ENCODE measurements around the gene TIMM50. TPM values are rescaled to one million over a fixed set of nuclear protein-coding genes. Genes with fewer than 3 reads are reported as not detected.
A peak's percentile ranks its signal among the peaks of the same experiment; 100 is the strongest.

Gene TIMM50
- total RNA-seq, 4 donors from 2014 or later = 34.0 to 63.2 (median 51.5) TPM

DNA sequence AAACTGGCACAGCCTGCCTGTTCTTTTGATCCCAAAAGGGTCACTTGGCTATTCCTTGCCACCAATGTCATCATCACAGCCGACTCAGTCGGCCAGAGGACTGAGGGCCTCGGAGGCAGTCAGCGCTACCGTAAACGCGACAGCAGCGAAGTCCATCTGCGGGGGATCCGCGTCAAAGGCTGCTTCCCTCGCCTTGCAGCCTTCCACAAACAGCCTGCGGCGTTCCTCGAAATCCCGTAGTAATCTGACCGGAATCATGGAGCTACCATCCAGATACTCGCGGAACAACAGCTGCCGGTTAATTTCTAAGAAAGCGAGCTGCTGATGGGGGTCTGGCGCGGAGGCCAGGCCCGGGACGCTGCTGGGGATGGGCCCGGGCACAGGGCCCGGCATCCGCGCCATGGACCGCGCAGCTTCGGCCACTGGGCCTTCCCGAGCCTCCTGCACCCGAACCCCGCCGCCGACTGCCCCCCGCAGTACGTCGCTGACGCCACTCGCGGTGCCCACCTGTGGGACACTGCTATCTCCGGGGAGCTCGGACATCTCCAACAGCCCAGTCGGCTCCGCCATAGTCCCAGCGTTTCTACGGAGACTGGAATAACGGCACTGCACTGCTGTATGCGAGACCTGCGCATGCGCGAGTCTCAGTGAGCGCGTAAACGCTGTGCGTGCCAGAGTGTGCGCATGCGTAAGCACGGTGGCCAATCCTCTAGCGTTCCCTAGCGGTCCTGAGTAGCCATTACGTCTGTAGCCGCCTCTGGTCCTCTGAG is 51.8 kb downstream of the TIMM50 start, which contains the start of gene EID2B:
TSS of gene EID2B (minus strand) at position 620 of the 770 bp plus-strand sequence. CDS start at position 570, 50 bp downstream.
- peak within 1 kb of the TSS; percentile 42 to 86 (median 60) for H3K4me3 ChIP-seq
- TF ChIP-seq POLR2A (IDR thresholded peaks at IDR 0.05) (peak in 2 of 4 donors; percentile 52 to 64), CTCF (IDR thresholded peaks at IDR 0.05) (peak; percentile 94 to 100 (median 98))
- 0 to 1% methylated on average over 25 to 27 of the region's 65 CpGs for WGBS, 2 donors
- no peaks in the 10 kb centered on the region for H3K27me3 ChIP-seq
- no peaks in the 10 kb centered on the region for H3K9me3 ChIP-seq
- intact Hi-C loops (cut with DNase I) = loop anchor here (10.0 kb wide), 2 partner anchors 58 to 98 kb away; partner anchors contain the start of gene RPS16
- DNase-seq = peak; percentile 61
- H3K36me3 ChIP-seq = no peaks in the 10 kb centered on the region
- H3K27ac ChIP-seq = peak within 1 kb of the TSS; percentile 50 to 90 (median 76)
- peaks cover 5 to 28% (median 12%) of the 10 kb centered on the region in 3 donors for H3K4me1 ChIP-seq

- H3K9me3 ChIP-seq = no peaks in the 10 kb centered on the region
- no peak overlapping the region for H3K27ac ChIP-seq
- intact Hi-C loops (cut with DNase I) = loop anchor here (10.0 kb wide), 2 partner anchors 58 to 98 kb away; partner anchors contain the start of gene RPS16
- 10 to 22% methylated on average over 11 to 12 of the region's 12 CpGs for WGBS, 2 donors
- no peaks in the 10 kb centered on the region for H3K27me3 ChIP-seq
- TF ChIP-seq POLR2A (IDR thresholded peaks at IDR 0.05) (no peak), CTCF (IDR thresholded peaks at IDR 0.05) (no peak)
- no peak for DNase-seq
- H3K36me3 ChIP-seq = no peaks in the 10 kb centered on the region
- peaks cover 5 to 33% (median 12%) of the 10 kb centered on the region in 3 donors for H3K4me1 ChIP-seq
- H3K4me3 ChIP-seq = peak overlapping the region in 3 of 4 donors; percentile 59 to 86 (median 62)
These were observed 52.4 kb downstream of the TIMM50 start for GRCh38 chr19:39533003-39533512.

DNA sequence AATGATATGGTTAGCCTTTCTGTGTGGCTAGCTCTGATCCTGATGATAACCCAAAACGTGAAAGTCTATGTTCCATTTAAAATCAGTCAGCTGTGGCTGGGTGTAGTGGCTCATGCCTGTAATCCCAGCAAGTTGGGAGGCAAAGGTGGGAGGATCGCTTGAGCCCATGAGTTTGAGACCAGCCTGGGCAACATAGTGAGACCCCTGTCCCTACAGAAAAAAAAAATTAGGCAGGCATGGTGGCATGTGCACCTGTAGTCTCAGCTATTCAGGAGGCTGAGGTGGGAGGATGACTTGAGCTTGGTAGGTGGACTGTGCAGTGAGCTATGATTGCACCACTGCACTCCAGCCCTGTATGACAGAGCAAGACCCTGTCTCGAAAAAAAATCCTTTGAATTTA is 53.2 kb downstream of the TIMM50 start:
- peaks cover 5 to 41% (median 15%) of the 10 kb centered on the region in 3 donors for H3K4me1 ChIP-seq
- no peak for DNase-seq
- WGBS, 2 donors = 67 to 76% methylated on average over 3 of the region's 3 CpGs
- TF ChIP-seq CTCF (IDR thresholded peaks at IDR 0.05) (no peak), POLR2A (IDR thresholded peaks at IDR 0.05) (no peak)
- H3K4me3 ChIP-seq = no peak overlapping the region
- no peaks in the 10 kb centered on the region for H3K36me3 ChIP-seq
- H3K27me3 ChIP-seq = no peaks in the 10 kb centered on the region
- H3K27ac ChIP-seq = no peak overlapping the region
- H3K9me3 ChIP-seq = no peaks in the 10 kb centered on the region
- intact Hi-C loops (cut with DNase I) = loop anchor here (10.0 kb wide), 2 partner anchors 59 to 99 kb away; partner anchors contain the start of gene RPS16

DNA sequence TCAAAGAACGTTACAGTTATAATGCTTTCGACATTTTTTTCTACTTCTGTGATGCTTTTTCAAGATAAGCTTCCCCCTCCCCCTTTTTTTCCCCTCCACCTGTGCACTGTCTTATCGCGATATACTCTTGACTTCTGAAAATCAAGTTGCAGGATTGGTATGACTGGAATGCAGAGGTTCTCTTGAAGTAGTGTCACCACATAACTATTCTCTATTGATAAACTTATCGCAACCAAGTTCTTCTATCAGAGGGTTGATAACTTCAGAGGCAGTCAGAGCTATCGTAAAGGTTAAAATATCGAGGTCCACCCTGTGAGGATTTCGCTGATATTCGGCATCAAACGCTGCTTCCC is 58.5 kb downstream of the TIMM50 start:
- TF ChIP-seq CTCF (IDR thresholded peaks at IDR 0.05) = no peak
- no peak for TF ChIP-seq POLR2A (IDR thresholded peaks at IDR 0.05)
- Histone ChIP-seq H3K36me3 (no peaks in the 10 kb centered on the region), H3K9me3 (no peaks in the 10 kb centered on the region), H3K4me1 (peaks cover 0 to 28% (median 6%) of the 10 kb centered on the region in 3 donors), H3K27ac (peak overlapping the region; percentile 92 to 99 (median 96)), H3K27me3 (no peaks in the 10 kb centered on the region), H3K4me3 (peak overlapping the region; percentile 75 to 91 (median 89))
- intact Hi-C loops (cut with DNase I) = loop anchor here (10.0 kb wide), 2 partner anchors 64 to 104 kb away; partner anchors contain the start of gene RPS16
- no peak for DNase-seq
- 3 to 4% methylated on average over 7 to 10 of the region's 10 CpGs for WGBS, 2 donors

Data from esophagus squamous epithelium (tissue), 5 donors.